Right ventricle myocardium superior (tissue), 1 donor: ENCODE measurements around the gene PTPN1. TPM values are rescaled to one million over a fixed set of nuclear protein-coding genes. Genes with fewer than 3 reads are reported as not detected.

Source experiments
- ATAC-seq: fragments of 200-7000 bp; cut with Tn5 transposase; one replicate; pipeline ENCODE4 v1.9.1; 2020; ENCODE audit warnings: mild to moderate bottlenecking; ENCODE audit not compliant: poor library complexity
- DNase-seq: peaks from one replicate; pipeline ENCODE4 v3.0.0-alpha.2; 2020
- intact Hi-C: fragments of 100-400 bp; cut with DNase I; formaldehyde crosslinking; loops from one replicate; pipeline ENCODE4 v1.11.2; 2022
- total RNA-seq: library from RNA; stranded (reverse); fragmentation: NEBNext Ultra II Directional; extraction: Animal tissue kit (Norgen Biotek cat#: 25700); gene quantifications from one replicate; pipeline ENCODE4 v1.2.1, GENCODE V29; 2021
- donor health status: DM: no; HTN: yes; CAD: no; lungs with severe emphysema.

The PTPN1 gene
- total RNA-seq, 1 donor from 2014 or later, result 20.1 TPM

DNA sequence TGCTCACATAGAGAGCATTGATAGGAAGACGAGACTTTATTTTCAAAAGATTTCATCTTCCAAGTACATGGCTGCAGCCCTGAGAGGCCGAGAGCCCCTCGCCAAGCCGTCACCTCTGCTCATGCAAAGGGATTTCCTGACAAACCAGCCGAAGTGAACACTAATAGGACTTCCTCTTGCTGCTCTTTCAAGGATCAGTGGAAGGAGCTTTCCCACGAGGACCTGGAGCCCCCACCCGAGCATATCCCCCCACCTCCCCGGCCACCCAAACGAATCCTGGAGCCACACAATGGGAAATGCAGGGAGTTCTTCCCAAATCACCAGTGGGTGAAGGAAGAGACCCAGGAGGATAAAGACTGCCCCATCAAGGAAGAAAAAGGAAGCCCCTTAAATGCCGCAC is 69.3 kb downstream of the PTPN1 start:
- ATAC-seq, result no peak
- intact Hi-C loops, result loop anchor here (5.0 kb wide), 2 partner anchors 102 to 392 kb away; no protein-coding TSS in a partner anchor
- DNase-seq, result no peak

DNA sequence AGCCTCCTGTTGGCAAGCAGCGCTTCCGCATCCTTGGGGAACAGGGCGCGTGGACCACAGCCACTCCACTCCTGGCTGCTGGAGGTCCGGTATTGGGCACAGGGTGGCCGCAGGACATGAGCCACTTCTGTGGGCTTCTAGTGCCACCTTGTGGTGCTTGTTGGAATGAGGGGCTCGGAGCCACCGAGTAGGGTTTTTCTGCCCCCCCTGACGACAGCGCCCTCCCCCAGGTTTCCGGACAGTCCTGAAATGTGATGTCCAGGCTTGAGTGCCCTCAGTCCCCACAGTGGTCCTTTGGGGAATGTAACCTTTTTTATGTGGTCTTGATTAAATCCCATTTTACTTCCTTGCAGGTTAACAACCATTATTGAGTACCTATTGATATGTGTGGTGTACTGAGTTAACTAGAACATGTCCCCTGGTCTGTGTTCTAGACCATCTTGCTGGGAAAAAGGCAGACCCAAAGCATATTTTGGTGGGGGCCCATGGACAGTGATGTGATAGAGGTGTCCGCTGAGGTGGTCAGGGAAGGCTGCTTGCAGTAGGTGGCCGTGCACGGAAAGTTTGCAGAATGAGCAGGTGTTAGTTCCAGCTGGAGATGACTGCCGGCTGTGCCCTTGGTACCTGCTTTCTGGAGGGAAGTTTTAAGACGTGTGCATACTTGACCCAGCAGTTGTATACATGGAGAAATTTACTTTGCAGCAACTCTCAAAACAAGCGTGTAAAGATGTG is 70.0 kb downstream of the PTPN1 start:
- DNase-seq (peak; percentile 81), ATAC-seq (peak; percentile 55)
- intact Hi-C loops, result no loop called here

DNA sequence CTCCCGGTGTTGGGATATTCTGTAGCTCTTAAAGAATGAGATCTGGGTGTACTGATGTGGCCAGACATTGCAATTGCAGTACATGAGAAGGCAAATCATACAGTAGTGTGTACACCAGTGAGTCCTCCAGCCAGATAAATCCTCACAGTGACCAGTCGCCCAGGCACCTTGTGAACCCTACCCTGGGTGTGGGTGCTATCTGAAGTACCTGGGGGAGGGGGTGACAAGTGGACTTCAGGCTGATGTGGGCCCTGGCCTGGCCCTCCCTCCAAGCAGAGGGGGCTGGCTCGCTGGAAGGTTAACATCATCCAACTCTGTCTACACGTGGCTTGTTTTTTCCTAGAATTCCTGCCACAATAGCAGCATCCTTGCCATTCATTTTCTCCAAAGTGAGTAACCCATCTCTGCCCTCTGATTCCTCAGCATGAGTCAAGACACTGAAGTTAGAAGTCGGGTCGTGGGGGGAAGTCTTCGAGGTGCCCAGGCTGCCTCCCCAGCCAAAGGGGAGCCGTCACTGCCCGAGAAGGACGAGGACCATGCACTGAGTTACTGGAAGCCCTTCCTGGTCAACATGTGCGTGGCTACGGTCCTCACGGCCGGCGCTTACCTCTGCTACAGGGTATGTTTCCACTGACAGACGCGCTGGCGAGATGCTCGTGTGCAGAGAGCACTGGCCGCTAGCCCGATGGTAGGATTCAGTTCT is 70.8 kb downstream of the PTPN1 start:
- ATAC-seq, result no peak
- intact Hi-C loops, result no loop called here

DNA sequence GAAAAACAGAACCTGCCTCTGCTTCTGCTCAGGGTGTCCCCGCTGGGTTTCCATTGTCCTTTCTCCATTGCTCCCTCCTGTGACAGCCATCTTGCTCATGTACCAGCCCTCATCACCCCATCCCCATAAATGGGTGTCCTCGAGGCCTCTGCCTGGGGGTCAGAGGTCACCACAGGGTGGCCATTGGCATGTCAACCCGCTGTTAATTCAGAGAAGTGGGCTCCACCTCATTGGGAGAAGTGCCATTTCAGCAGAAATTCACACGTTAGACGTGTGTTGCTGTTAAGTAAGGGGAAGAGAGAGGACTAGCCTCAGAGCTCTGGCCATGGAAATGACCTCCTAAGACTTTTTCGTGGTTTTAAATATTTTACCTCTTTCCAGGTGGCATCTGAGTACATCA is 71.9 kb downstream of the PTPN1 start:
- ATAC-seq (no peak), DNase-seq (peak; percentile 4)
- intact Hi-C loops, result no loop called here

More for the DNA sequence above, 70.8 kb downstream of the PTPN1 start:
- no peak for DNase-seq

DNA sequence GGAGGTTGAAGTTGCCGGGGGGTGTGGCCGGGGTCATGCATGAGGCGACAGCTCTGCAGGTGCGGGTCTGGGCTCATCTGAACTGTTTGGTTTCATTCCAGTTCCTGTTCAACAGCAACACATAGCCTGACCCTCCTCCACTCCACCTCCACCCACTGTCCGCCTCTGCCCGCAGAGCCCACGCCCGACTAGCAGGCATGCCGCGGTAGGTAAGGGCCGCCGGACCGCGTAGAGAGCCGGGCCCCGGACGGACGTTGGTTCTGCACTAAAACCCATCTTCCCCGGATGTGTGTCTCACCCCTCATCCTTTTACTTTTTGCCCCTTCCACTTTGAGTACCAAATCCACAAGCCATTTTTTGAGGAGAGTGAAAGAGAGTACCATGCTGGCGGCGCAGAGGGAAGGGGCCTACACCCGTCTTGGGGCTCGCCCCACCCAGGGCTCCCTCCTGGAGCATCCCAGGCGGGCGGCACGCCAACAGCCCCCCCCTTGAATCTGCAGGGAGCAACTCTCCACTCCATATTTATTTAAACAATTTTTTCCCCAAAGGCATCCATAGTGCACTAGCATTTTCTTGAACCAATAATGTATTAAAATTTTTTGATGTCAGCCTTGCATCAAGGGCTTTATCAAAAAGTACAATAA is 72.5 kb downstream of the PTPN1 start:
- ATAC-seq, result no peak
- DNase-seq, result peak; percentile 40
- intact Hi-C loops, result no loop called here

DNA sequence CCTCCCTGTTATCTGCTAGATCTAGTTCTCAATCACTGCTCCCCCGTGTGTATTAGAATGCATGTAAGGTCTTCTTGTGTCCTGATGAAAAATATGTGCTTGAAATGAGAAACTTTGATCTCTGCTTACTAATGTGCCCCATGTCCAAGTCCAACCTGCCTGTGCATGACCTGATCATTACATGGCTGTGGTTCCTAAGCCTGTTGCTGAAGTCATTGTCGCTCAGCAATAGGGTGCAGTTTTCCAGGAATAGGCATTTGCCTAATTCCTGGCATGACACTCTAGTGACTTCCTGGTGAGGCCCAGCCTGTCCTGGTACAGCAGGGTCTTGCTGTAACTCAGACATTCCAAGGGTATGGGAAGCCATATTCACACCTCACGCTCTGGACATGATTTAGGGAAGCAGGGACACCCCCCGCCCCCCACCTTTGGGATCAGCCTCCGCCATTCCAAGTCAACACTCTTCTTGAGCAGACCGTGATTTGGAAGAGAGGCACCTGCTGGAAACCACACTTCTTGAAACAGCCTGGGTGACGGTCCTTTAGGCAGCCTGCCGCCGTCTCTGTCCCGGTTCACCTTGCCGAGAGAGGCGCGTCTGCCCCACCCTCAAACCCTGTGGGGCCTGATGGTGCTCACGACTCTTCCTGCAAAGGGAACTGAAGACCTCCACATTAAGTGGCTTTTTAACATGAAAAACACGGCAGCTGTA is 73.4 kb downstream of the PTPN1 start:
- DNase-seq (peak; percentile 28), ATAC-seq (no peak)
- intact Hi-C loops, result no loop called here

DNA sequence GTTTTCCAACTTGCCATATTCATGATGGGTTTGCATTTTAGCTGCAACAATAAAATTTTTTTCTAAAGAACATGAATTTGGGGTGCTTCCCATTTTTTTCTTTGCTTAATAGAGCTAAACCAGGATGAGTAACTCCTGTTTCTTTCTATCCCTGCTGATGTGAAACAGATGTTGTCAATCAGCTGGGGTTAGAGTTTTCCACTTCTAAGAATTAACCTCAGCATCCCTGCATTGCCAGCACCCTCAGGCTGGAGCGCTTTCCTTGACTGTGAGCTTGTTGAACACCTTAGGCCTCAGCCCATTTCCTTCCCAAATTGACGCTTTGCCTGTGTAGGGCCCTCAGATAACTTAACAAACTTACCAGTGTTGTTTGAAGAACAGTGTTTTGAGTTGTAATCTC is 74.5 kb downstream of the PTPN1 start:
- intact Hi-C loops, result no loop called here
- ATAC-seq, result no peak
- peak; percentile 6 for DNase-seq

DNA sequence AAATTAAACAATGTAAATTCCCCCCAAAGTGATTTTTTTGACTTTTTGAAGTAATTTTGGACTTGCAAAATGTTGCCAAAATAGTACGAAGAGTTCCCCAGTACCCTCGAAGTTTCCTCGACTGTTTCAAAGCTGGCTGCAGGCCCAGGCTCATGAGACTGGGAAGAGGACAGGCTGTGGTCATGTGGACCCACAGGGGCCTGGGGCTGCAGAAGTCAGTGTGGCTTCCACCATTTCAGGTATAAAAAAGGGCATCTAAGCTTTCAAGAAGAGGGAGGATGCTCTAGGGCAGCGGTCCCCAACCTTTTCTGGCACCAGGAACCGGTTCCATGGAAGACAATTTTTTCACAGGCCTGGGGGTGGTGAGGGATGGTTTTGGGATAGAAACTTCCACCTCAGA is 75.0 kb downstream of the PTPN1 start:
- ATAC-seq (no peak), DNase-seq (peak; percentile 14)
- intact Hi-C loops, result no loop called here

DNA sequence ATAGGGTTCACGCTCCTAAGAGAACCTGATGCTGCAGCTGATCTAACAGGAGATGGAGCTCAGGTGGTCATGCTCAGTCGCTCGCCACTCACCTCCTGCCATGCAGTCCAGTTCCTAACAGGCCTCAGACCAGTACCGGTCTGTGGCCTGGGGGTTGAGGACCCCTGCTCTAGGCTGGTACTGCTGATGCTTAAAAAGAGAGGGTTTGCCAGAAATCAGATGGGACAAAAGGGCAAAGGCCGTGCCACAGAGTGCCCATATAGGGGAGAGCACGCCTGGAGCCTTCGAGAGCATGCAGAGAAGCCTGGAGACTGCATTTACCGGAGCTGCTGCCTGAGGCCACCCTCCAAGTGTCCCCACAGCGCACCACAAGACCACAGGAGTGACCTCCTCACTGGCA is 75.5 kb downstream of the PTPN1 start:
- intact Hi-C loops, result no loop called here
- ATAC-seq, result no peak
- DNase-seq, result peak; percentile 13

DNA sequence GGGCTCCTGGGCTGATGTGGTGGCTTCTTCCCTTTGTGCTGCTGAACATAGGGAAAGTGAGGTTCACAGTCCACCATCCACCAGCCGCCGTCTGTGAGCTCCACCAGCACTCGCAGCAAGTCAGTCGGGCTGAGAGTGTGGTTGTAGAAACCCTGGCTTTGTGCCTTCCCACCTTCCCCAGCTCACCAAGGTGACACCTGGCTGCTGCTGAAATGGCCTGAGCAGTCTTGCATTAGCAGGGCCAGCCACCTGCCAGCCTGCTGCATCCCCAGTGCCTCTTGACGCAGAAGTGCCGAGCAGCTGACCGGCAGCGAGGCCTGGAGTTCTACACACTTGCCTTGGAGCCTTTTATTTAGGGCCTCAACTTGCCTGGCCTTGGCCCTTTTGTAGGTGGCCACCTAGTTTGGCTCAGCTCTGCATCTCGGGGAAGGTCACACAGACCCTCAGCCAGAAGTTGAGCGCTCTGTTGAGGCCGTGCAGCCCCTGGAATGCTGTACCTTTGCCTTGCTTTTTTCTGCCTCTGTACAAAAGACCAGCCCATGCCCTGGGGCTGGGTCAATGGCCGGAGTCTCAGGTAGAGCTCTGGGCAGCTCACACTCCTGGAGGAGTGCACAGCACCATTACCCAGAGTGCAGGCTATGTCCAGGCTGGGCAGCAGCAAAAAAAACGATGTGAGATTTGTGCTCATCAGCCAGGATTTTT is 76.5 kb downstream of the PTPN1 start:
- ATAC-seq (no peak), DNase-seq (peak; percentile 31)
- intact Hi-C loops, result no loop called here

DNA sequence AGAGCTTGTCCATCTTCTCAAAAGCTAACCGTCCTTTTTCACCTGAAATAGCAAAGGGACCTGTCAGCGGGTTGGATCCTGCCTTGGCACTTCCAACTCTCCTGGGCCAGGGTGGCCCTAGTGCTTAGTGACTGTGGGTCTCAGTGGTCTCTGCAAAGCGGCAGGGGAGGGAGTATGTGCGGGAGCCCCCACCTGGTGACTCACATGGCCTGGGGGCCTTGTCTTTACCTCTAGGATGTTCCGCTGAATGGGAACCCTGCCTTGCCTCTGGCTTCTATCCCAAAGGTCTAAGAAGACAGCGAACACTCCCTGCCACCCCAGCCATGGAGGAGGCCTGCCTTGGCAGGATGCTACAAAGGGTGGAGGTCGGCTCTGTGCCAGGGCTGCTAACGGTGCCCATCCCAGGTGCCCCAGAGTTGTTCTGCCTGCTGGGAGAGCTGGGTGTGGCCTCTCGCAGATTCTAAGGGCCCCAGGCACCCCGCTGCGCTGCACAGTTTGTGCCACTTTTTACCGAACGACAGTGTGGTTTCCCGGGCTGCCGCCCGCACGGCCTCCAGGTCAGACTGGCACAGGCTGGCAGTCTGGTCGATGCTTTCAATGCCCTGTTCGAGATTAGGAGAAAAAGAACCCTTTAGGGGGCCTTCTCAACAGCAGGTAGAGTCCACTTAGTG is 77.2 kb downstream of the PTPN1 start:
- intact Hi-C loops, result no loop called here
- DNase-seq, result peak; percentile 35

DNA sequence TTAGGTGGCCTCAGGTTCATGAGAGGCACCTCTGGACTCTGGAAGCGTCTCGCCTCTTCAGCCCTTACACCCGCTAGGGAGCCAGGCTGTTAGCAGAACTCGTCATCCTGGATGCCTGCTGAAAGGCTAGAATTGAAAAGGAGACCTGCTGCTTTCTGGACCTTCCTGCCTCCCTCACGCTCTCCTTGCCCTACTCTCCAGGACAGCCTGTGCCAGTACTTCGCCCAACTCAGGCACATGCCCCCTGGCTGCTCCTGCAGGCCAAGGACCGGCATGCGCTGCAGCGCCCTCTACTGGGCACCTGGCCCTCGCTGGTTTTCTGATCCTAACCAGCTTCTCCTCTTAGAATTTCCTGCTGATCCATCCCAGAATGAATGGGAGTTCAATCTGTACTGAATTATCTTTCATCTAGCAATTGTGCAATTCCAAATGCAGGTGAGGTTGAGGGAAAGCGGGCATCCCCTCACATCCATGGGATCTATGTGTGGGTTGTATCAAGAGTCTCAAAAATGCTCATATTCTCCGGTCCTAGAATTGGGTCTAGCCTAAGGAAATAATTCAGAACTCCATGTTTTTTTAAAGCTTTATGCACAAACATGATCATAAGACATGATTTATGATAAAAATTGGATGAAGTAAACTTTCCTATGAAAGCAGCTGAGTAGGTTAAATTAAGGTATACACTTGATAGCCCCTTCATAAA is 78.0 kb downstream of the PTPN1 start:
- intact Hi-C loops, result no loop called here
- ATAC-seq, result peak; percentile 41
- DNase-seq, result peak; percentile 82

More for the DNA sequence above, 77.2 kb downstream of the PTPN1 start:
- ATAC-seq, result peak; percentile 16

DNA sequence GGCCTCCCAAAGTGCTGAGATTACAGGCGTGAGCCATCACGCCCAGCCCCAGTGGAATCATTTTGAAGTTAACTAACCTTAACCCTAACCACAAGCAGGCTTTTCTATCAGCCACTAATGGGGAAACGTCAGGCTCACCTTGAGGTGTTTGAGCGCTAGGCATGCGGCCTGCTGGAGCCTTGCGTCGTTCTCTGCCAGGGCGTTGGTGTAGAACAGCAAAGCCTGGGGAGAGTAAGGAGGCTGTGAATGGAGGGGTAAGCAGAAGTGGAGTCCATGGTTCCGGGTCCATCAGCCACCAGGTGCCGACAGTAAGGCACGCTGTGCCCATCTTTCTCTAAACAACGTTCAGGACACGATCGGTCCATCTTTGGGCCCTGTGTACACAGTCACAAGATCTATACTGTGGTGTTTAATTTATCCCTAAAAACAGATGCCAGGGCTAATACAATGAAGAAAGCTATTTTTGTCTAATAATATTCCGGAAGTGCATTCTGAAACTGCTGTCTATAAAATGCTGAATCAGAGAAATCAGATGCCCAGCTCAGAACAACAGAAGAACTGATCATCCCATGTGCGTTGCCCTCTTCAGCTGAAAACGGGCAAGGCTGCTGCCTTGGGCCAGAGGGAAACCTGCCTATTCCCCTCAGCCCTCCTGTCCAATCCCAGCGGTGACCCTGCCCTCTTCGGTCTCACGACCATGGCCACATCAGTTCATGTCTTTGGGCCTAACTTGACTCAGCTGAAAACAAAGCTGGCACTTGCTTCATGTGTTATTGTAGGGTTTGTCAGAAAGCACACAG is 79.6 kb downstream of the PTPN1 start:
- ATAC-seq (no peak), DNase-seq (peak; percentile 33)
- intact Hi-C loops, result no loop called here

DNA sequence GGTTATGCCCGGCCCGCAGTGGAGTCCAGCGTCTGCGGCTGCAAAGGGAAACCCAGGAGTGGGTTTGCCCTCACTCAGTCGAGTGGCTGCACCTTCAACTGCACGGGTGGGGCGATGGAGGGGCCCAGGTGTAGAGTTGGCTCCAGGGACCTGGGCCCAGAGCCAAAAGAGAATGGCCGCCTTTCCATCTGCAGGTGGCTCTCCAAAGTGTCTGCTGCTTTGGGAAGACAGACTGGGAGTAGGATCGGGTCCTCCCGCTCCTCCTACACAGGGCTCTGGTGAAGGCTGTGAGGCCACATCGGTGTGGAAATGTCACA is 80.1 kb downstream of the PTPN1 start:
- DNase-seq (no peak), ATAC-seq (no peak)
- intact Hi-C loops, result no loop called here

DNA sequence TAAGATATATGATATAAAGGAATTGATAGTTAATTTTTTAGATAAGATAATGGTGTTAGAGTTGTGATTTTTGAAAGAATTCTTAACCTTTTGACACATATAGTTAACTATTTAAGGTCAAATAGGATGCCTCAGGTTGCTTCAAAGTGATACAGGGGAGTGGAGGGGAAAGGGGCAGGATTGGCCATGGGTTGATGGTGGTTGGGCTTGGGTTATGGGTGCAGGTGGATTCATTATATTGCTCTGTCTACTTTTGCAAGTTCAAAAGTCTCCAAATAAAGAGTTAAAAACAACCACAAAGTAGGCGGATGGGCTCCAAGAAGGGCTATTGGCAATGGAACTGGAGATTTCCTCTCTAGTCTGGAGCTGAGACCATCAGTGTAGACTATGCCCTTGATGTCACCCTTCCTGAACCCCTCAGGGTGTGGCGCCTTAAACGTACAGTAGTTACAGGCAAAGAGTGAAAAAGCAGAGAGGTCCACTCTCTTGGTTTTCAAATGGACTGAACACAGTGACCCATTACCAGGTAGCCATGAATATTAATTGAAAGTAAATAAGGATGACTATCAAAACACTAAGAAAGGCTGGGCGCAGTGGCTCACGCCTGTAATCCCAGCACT is 81.2 kb downstream of the PTPN1 start:
- no peak for DNase-seq
- intact Hi-C loops, result no loop called here

DNA sequence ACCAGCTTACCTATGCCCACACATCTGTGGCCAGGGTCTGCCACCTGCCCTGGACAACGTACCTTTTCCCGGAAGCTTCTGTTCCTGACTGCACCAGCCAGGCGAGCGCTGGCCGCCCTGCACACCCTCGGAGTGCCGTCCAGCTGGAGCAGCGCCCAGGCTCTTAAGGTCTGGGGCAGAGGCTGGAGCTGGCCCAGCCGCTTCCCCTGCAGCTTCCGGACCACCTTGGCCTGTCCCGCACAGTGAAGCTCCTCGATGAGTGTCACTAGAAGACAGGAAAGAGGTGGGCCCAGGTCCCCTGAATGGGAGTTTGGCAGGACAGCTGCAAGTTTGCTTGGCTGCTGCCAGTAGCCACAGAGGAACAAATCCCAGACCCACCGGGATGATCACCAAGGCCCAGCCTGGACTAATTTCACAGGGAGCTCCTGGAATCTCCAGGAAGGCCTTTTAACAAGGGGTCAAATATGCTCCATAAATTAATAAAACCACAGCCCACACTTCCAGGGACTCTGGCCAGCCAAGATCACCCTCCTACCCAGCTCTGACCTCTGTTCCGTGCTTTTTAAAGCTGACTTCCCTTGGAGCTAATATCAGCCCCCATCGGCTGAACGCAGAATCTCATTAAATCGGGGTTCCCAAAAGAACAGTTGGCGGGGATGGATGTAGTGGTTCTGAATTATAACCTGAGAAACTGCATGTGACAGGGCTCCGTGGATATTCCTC is 82.3 kb downstream of the PTPN1 start:
- peak; percentile 88 for DNase-seq
- intact Hi-C loops, result no loop called here
- peak; percentile 78 for ATAC-seq

More for the DNA sequence above, 81.2 kb downstream of the PTPN1 start:
- no peak for ATAC-seq
